ENCODE data around the gene USP48.

The USP48 gene

GRCh38 chr1:21641967-21642739, 140.8 kb downstream of the USP48 start:
- DNase-seq (ENCODE audit: low spot score): no peak
- Mint-ChIP-seq H3K4me1 (ENCODE audit: low read depth) (no peaks in the 10 kb centered on the region), H3K4me3 (no peak overlapping the region), H3K36me3 (ENCODE audit: low read depth) (no peaks in the 10 kb centered on the region), H3K27me3 (ENCODE audit: low read depth) (no peaks in the 10 kb centered on the region), H3K27ac (no peak overlapping the region), H3K9me3 (no peaks in the 10 kb centered on the region)

- no peak overlapping the region for H3K27ac Mint-ChIP-seq
- no peak for DNase-seq (ENCODE audit: low spot score)
- H3K9me3 Mint-ChIP-seq: no peaks in the 10 kb centered on the region
- no peaks in the 10 kb centered on the region for H3K36me3 Mint-ChIP-seq (ENCODE audit: low read depth)
- H3K4me3 Mint-ChIP-seq: no peak overlapping the region
- H3K27me3 Mint-ChIP-seq (ENCODE audit: low read depth): no peaks in the 10 kb centered on the region
- no peaks in the 10 kb centered on the region for H3K4me1 Mint-ChIP-seq (ENCODE audit: low read depth)
These were observed 141.4 kb downstream of the USP48 start for GRCh38 chr1:21641537-21641936.

- H3K4me3 Mint-ChIP-seq: no peak overlapping the region
- no peaks in the 10 kb centered on the region for H3K27me3 Mint-ChIP-seq (ENCODE audit: low read depth)
- no peaks in the 10 kb centered on the region for H3K9me3 Mint-ChIP-seq
- H3K4me1 Mint-ChIP-seq (ENCODE audit: low read depth): no peaks in the 10 kb centered on the region
- no peak overlapping the region for H3K27ac Mint-ChIP-seq
- DNase-seq (ENCODE audit: low spot score): no peak
- no peaks in the 10 kb centered on the region for H3K36me3 Mint-ChIP-seq (ENCODE audit: low read depth)
These were observed 141.9 kb downstream of the USP48 start for GRCh38 chr1:21641076-21641475.

- Mint-ChIP-seq H3K9me3 (no peaks in the 10 kb centered on the region), H3K27me3 (ENCODE audit: low read depth) (no peaks in the 10 kb centered on the region), H3K4me1 (ENCODE audit: low read depth) (no peaks in the 10 kb centered on the region), H3K4me3 (no peak overlapping the region), H3K27ac (no peak overlapping the region), H3K36me3 (ENCODE audit: low read depth) (no peaks in the 10 kb centered on the region)
- DNase-seq (ENCODE audit: low spot score): no peak
These were observed 142.3 kb downstream of the USP48 start for GRCh38 chr1:21640653-21641052.

- H3K27ac Mint-ChIP-seq: no peak overlapping the region
- no peaks in the 10 kb centered on the region for H3K4me1 Mint-ChIP-seq (ENCODE audit: low read depth)
- DNase-seq (ENCODE audit: low spot score): no peak
- no peak overlapping the region for H3K4me3 Mint-ChIP-seq
- no peaks in the 10 kb centered on the region for H3K36me3 Mint-ChIP-seq (ENCODE audit: low read depth)
- no peaks in the 10 kb centered on the region for H3K27me3 Mint-ChIP-seq (ENCODE audit: low read depth)
- no peaks in the 10 kb centered on the region for H3K9me3 Mint-ChIP-seq
These were observed 143.3 kb downstream of the USP48 start for GRCh38 chr1:21639594-21640041.

- Mint-ChIP-seq H3K4me1 (ENCODE audit: low read depth) (no peaks in the 10 kb centered on the region), H3K27me3 (ENCODE audit: low read depth) (no peaks in the 10 kb centered on the region), H3K27ac (no peak overlapping the region), H3K36me3 (ENCODE audit: low read depth) (no peaks in the 10 kb centered on the region), H3K9me3 (no peaks in the 10 kb centered on the region), H3K4me3 (no peak overlapping the region)
- DNase-seq (ENCODE audit: low spot score): no peak
These were observed 144.2 kb downstream of the USP48 start for GRCh38 chr1:21638531-21639341.

- Mint-ChIP-seq H3K9me3 (no peaks in the 10 kb centered on the region), H3K27ac (no peak overlapping the region), H3K27me3 (ENCODE audit: low read depth) (no peaks in the 10 kb centered on the region), H3K36me3 (ENCODE audit: low read depth) (no peaks in the 10 kb centered on the region), H3K4me3 (no peak overlapping the region), H3K4me1 (ENCODE audit: low read depth) (no peaks in the 10 kb centered on the region)
- DNase-seq (ENCODE audit: low spot score): no peak
These were observed 145.4 kb downstream of the USP48 start for GRCh38 chr1:21637514-21637913.

GRCh38 chr1:21636029-21636428, 146.9 kb downstream of the USP48 start:
- no peaks in the 10 kb centered on the region for H3K27me3 Mint-ChIP-seq (ENCODE audit: low read depth)
- no peaks in the 10 kb centered on the region for H3K4me1 Mint-ChIP-seq (ENCODE audit: low read depth)
- H3K36me3 Mint-ChIP-seq (ENCODE audit: low read depth): no peaks in the 10 kb centered on the region
- no peaks in the 10 kb centered on the region for H3K9me3 Mint-ChIP-seq
- DNase-seq (ENCODE audit: low spot score): no peak
- no peak overlapping the region for H3K4me3 Mint-ChIP-seq
- H3K27ac Mint-ChIP-seq: no peak overlapping the region

- peaks cover 2% of the 10 kb centered on the region for H3K27me3 Mint-ChIP-seq (ENCODE audit: low read depth)
- no peak for DNase-seq (ENCODE audit: low spot score)
- H3K4me3 Mint-ChIP-seq: no peak overlapping the region
- no peaks in the 10 kb centered on the region for H3K4me1 Mint-ChIP-seq (ENCODE audit: low read depth)
- no peak overlapping the region for H3K27ac Mint-ChIP-seq
- H3K36me3 Mint-ChIP-seq (ENCODE audit: low read depth): no peaks in the 10 kb centered on the region
- H3K9me3 Mint-ChIP-seq: no peaks in the 10 kb centered on the region
These were observed 148.0 kb downstream of the USP48 start for GRCh38 chr1:21634806-21635535.

GRCh38 chr1:21633992-21634805, 148.8 kb downstream of the USP48 start:
- Mint-ChIP-seq H3K27me3 (ENCODE audit: low read depth) (peaks cover 2% of the 10 kb centered on the region), H3K36me3 (ENCODE audit: low read depth) (no peaks in the 10 kb centered on the region), H3K9me3 (no peaks in the 10 kb centered on the region), H3K4me3 (no peak overlapping the region), H3K27ac (no peak overlapping the region), H3K4me1 (ENCODE audit: low read depth) (no peaks in the 10 kb centered on the region)
- no peak for DNase-seq (ENCODE audit: low spot score)

- no peaks in the 10 kb centered on the region for H3K36me3 Mint-ChIP-seq (ENCODE audit: low read depth)
- DNase-seq (ENCODE audit: low spot score): no peak
- no peaks in the 10 kb centered on the region for H3K9me3 Mint-ChIP-seq
- H3K27ac Mint-ChIP-seq: no peak overlapping the region
- peaks cover 2% of the 10 kb centered on the region for H3K27me3 Mint-ChIP-seq (ENCODE audit: low read depth)
- no peaks in the 10 kb centered on the region for H3K4me1 Mint-ChIP-seq (ENCODE audit: low read depth)
- no peak overlapping the region for H3K4me3 Mint-ChIP-seq
These were observed 149.7 kb downstream of the USP48 start for GRCh38 chr1:21633141-21633755.

- Mint-ChIP-seq H3K36me3 (ENCODE audit: low read depth) (no peaks in the 10 kb centered on the region), H3K27me3 (ENCODE audit: low read depth) (peaks cover 2% of the 10 kb centered on the region), H3K9me3 (no peaks in the 10 kb centered on the region), H3K27ac (no peak overlapping the region), H3K4me3 (no peak overlapping the region), H3K4me1 (ENCODE audit: low read depth) (no peaks in the 10 kb centered on the region)
- no peak for DNase-seq (ENCODE audit: low spot score)
These were observed 150.7 kb downstream of the USP48 start for GRCh38 chr1:21631944-21632887.
